ENCODE data around the gene RFESD.

The RFESD gene

GRCh38 chr5:95707055-95707454 is 60.5 kb downstream of the RFESD start:
- DNase-seq: no peak
